ENCODE data around the gene GJD4. TPM values are rescaled to one million over a fixed set of nuclear protein-coding genes. Genes with fewer than 3 reads are reported as not detected.

Gene GJD4
- total RNA-seq, 1 experiment from 2014 or later = not detected

DNA sequence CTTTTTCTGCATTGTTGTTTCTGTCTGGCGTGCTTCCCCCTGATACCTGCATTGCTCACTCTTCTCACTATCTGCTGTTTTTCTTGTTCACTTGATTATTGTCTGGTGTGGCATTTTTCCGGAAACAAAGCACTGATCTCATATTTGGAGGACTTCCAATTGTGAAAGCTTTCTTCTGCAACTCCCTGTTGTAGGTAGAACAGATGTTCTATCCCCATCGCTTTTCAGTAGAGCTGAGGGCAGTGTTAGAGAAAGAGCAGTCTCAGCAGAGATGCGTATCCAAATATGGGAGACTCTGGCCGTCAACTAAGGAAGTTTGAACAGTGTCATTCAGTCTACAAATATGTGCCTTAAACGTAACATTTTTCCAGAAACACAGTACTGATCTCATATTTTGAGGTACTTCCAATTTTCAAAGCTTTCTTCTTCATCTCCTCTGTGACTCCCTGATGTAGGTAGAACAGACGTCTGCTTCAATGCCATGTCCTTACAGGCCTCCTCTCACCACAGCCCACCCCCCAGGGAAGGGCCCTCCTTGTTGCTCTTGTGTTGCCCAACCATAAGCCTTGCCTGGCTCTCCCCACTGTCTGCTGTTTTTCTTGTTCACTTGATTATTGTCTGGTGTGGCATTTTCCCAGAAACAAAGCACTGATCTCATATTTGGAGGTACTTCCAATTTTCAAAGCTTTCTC, 27.1 kb upstream of the GJD4 start:
- TF ChIP-seq, protein P1, sequence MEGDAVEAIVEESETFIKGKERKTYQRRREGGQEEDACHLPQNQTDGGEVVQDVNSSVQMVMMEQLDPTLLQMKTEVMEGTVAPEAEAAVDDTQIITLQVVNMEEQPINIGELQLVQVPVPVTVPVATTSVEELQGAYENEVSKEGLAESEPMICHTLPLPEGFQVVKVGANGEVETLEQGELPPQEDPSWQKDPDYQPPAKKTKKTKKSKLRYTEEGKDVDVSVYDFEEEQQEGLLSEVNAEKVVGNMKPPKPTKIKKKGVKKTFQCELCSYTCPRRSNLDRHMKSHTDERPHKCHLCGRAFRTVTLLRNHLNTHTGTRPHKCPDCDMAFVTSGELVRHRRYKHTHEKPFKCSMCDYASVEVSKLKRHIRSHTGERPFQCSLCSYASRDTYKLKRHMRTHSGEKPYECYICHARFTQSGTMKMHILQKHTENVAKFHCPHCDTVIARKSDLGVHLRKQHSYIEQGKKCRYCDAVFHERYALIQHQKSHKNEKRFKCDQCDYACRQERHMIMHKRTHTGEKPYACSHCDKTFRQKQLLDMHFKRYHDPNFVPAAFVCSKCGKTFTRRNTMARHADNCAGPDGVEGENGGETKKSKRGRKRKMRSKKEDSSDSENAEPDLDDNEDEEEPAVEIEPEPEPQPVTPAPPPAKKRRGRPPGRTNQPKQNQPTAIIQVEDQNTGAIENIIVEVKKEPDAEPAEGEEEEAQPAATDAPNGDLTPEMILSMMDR (IDR thresholded peaks at IDR 0.05; ENCODE audit: unreplicated experiment) = no peak
- ChIA-PET POLR2A (interaction anchor here (1.2 kb wide), 1 partner anchor 10 kb away, joined by 3 read pairs; no protein-coding TSS in a partner anchor), CTCF (interaction anchor here (0.6 kb wide), 2 partner anchors 521 to 1232 kb away, joined by 3 read pairs; no protein-coding TSS in a partner anchor)
- Mint-ChIP-seq H3K4me3 (ENCODE audit: unreplicated experiment) (no peak overlapping the region), H3K4me1 (ENCODE audit: insufficient read depth, unreplicated experiment) (no peaks in the 10 kb centered on the region), H3K36me3 (ENCODE audit: insufficient read depth, unreplicated experiment) (peaks cover 41% of the 10 kb centered on the region), H3K27me3 (ENCODE audit: insufficient read depth, unreplicated experiment) (no peaks in the 10 kb centered on the region), H3K9me3 (ENCODE audit: unreplicated experiment) (no peaks in the 10 kb centered on the region), H3K27ac (ENCODE audit: low read depth, unreplicated experiment) (no peak overlapping the region)
- no TSS peak for BruUV-seq (replicated peaks)
- intact Hi-C loops (cut with micrococcal nuclease) = no loop called here
- no peak for DNase-seq (ENCODE audit: unreplicated experiment)

DNA sequence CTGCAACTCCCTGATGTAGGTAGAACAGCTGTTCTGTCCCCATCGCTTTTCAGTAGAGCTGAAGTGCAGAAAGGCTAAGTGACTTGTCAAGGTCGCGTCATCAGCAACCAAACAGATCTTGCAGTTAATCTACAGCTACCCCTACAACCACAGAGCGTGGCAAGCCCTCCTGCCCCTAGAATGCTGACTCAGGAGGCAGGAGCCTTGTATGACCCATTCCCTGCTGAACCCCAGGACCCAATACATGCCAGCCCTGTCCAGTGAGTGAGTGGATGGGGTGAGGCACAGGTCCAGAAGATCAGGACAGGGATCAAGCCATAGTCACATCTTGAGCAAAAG, 26.6 kb upstream of the GJD4 start:
- H3K4me3 Mint-ChIP-seq (ENCODE audit: unreplicated experiment) = no peak overlapping the region
- DNase-seq (ENCODE audit: unreplicated experiment) = no peak
- no TSS peak for BruUV-seq (replicated peaks)
- peaks cover 40% of the 10 kb centered on the region for H3K36me3 Mint-ChIP-seq (ENCODE audit: insufficient read depth, unreplicated experiment)
- POLR2A ChIA-PET = interaction anchor here (1.2 kb wide), 1 partner anchor 11 kb away, joined by 3 read pairs; no protein-coding TSS in a partner anchor
- no peaks in the 10 kb centered on the region for H3K4me1 Mint-ChIP-seq (ENCODE audit: insufficient read depth, unreplicated experiment)
- CTCF ChIA-PET = interaction anchor here (0.6 to 1.1 kb wide), 2 partner anchors 10 to 1232 kb away, joined by 3 to 5 read pairs; no protein-coding TSS in a partner anchor
- intact Hi-C loops (cut with micrococcal nuclease) = no loop called here
- TF ChIP-seq, protein P1 (IDR thresholded peaks at IDR 0.05; ENCODE audit: unreplicated experiment) = no peak
- no peak overlapping the region for H3K27ac Mint-ChIP-seq (ENCODE audit: low read depth, unreplicated experiment)
- no peaks in the 10 kb centered on the region for H3K9me3 Mint-ChIP-seq (ENCODE audit: unreplicated experiment)
- H3K27me3 Mint-ChIP-seq (ENCODE audit: insufficient read depth, unreplicated experiment) = no peaks in the 10 kb centered on the region

DNA sequence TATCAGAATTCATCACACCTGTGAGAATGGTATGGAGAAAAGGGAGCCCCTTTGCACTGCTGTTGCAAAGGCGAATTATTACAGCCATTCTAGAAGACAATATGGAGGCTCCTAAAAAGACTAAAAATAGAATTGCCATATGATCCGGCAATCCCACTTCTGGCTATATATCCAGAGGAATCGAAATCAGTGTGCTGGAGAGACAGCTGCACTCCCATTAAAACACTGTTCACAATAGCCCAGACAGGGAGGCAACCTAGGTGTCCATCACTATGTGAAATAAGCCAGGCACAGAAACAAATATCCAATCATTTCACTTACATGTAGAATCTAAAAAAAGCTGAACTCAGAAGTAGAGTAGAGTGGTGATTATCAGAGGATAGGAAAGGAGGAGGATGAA, 26.0 kb upstream of the GJD4 start:
- Mint-ChIP-seq H3K9me3 (ENCODE audit: unreplicated experiment) (no peaks in the 10 kb centered on the region), H3K36me3 (ENCODE audit: insufficient read depth, unreplicated experiment) (peaks cover 34% of the 10 kb centered on the region), H3K27ac (ENCODE audit: low read depth, unreplicated experiment) (no peak overlapping the region), H3K4me1 (ENCODE audit: insufficient read depth, unreplicated experiment) (no peaks in the 10 kb centered on the region), H3K27me3 (ENCODE audit: insufficient read depth, unreplicated experiment) (no peaks in the 10 kb centered on the region), H3K4me3 (ENCODE audit: unreplicated experiment) (no peak overlapping the region)
- CTCF ChIA-PET = interaction anchor here (0.7 to 1.7 kb wide), 4 partner anchors 10 to 338 kb away, joined by 3 to 10 read pairs (median 4); no protein-coding TSS in a partner anchor
- BruUV-seq (replicated peaks) = no TSS peak
- POLR2A ChIA-PET = no interaction called here
- intact Hi-C loops (cut with micrococcal nuclease) = no loop called here
- no peak for DNase-seq (ENCODE audit: unreplicated experiment)
- TF ChIP-seq, protein P1 (IDR thresholded peaks at IDR 0.05; ENCODE audit: unreplicated experiment) = no peak

GRCh38 chr10:35579726-35580422, 25.3 kb upstream of the GJD4 start:
- Mint-ChIP-seq H3K27me3 (ENCODE audit: insufficient read depth, unreplicated experiment) (no peaks in the 10 kb centered on the region), H3K27ac (ENCODE audit: low read depth, unreplicated experiment) (no peak overlapping the region), H3K4me1 (ENCODE audit: insufficient read depth, unreplicated experiment) (no peaks in the 10 kb centered on the region), H3K36me3 (ENCODE audit: insufficient read depth, unreplicated experiment) (peaks cover 27% of the 10 kb centered on the region), H3K9me3 (ENCODE audit: unreplicated experiment) (no peaks in the 10 kb centered on the region), H3K4me3 (ENCODE audit: unreplicated experiment) (no peak overlapping the region)
- TF ChIP-seq, protein P1 (IDR thresholded peaks at IDR 0.05; ENCODE audit: unreplicated experiment) = no peak
- intact Hi-C loops (cut with micrococcal nuclease) = no loop called here
- POLR2A ChIA-PET = no interaction called here
- CTCF ChIA-PET = interaction anchor here (0.5 to 1.7 kb wide), 6 partner anchors 9 to 1199 kb away, joined by 3 to 10 read pairs (median 3); no protein-coding TSS in a partner anchor
- DNase-seq (ENCODE audit: unreplicated experiment) = no peak
- no TSS peak for BruUV-seq (replicated peaks)

Data from MCF 10A (cell line).